ENCODE data around the gene SWAP70. TPM values are rescaled to one million over a fixed set of nuclear protein-coding genes. Genes with fewer than 3 reads are reported as not detected.

The SWAP70 gene
- total and polyA plus RNA-seq, 2 experiments from 2014 or later: 30.3 to 33.3 TPM

GRCh38 chr11:9773524-9773923 lies 109.6 kb downstream of the SWAP70 start (continued):
- no peak for TF ChIP-seq ZNF462 (CRISPR knock-in tag; IDR thresholded peaks at IDR 0.05)

- Mint-ChIP-seq H3K4me1 (peaks cover 37% of the 10 kb centered on the region), H3K27ac (no peak overlapping the region), H3K27me3 (ENCODE audit: insufficient read depth, low read depth, poor library complexity) (peaks cover 3% of the 10 kb centered on the region), H3K4me3 (no peak overlapping the region), H3K36me3 (ENCODE audit: low read depth) (peaks cover 8% of the 10 kb centered on the region; the same call in 2 of the 3 replicates), H3K9me3 (no peaks in the 10 kb centered on the region)
- H3K4me2 ChIP-seq: no peak overlapping the region
- no peaks in the 10 kb centered on the region for H4K20me1 ChIP-seq (replicated peaks; ENCODE audit: insufficient read depth)
- no peaks in the 10 kb centered on the region for H3K27me3 ChIP-seq (ENCODE audit: insufficient read depth)
- H2AFZ ChIP-seq: no peak overlapping the region
- DNase-seq (ENCODE audit: low spot score) (no peak), ATAC-seq (no peak)
- no peaks in the 10 kb centered on the region for H3F3A ChIP-seq (replicated peaks; ENCODE audit: low read depth)
- H3K79me2 ChIP-seq (replicated peaks; ENCODE audit: insufficient read depth): no peaks in the 10 kb centered on the region
- H3K4me3 ChIP-seq: no peak overlapping the region
- H3K9me2 ChIP-seq (ENCODE audit: insufficient read depth): no peaks in the 10 kb centered on the region
- peaks cover 36% of the 10 kb centered on the region for H3K4me1 ChIP-seq (ENCODE audit: insufficient read depth)
- H3K36me3 ChIP-seq (ENCODE audit: insufficient read depth): no peaks in the 10 kb centered on the region
- no peak overlapping the region for H3K27ac ChIP-seq (ENCODE audit: low read depth)
- TF ChIP-seq EZH2phosphoT487 (IDR thresholded peaks at IDR 0.05; ENCODE audit: unreplicated experiment) (no peak), ZNF462 (CRISPR knock-in tag; IDR thresholded peaks at IDR 0.05) (no peak), STAT1 (IDR thresholded peaks at IDR 0.05; ENCODE audit: unreplicated experiment) (no peak), ZNF331 (CRISPR knock-in tag; IDR thresholded peaks at IDR 0.05; ENCODE audit: low read depth) (no peak), REST (IDR thresholded peaks at IDR 0.05; ENCODE audit: unreplicated experiment) (no peak), CREB1 (CRISPR knock-in tag; IDR thresholded peaks at IDR 0.05; ENCODE audit: low read depth) (no peak)
Measured at GRCh38 chr11:9774109-9774508, 110.2 kb downstream of the SWAP70 start.
